MM.1S (cell line): ENCODE measurements around the gene TBCA.

Experiments used
- DNase-seq: peaks from one replicate; pipeline ENCODE4 v3.0.0-alpha.2; 2015
- H2AFZ ChIP-seq: fragments of 300-600 bp; sonication (generic); 2 replicates; pipeline ENCODE4 v1.6.0; 2016; ENCODE audit warnings: antibody characterized with exemption, low read length
- H3F3A ChIP-seq: fragments of 300-600 bp; sonication (generic); 2 replicates; pipeline ENCODE4 v1.6.1; 2016; ENCODE audit warnings: mild to moderate bottlenecking, antibody characterized with exemption, low read length, moderate library complexity, mixed read lengths; ENCODE audit not compliant: insufficient read depth
- H3K27ac ChIP-seq: fragments of 300-600 bp; sonication (generic); 2 replicates; pipeline ENCODE4 v1.5.1; 2016; ENCODE audit warnings: mild to moderate bottlenecking, low read length
- H3K27me3 ChIP-seq: fragments of 300-600 bp; sonication (generic); replicated peaks from 2 replicates; pipeline ENCODE4 v1.6.0; 2016; ENCODE audit warnings: low read length; ENCODE audit not compliant: insufficient read depth
- H3K36me3 ChIP-seq: fragments of 300-600 bp; sonication (generic); replicated peaks from 2 replicates; pipeline ENCODE4 v1.6.1; 2016; ENCODE audit warnings: mild to moderate bottlenecking, low read length, mixed read lengths; ENCODE audit not compliant: insufficient read depth
- H3K4me1 ChIP-seq: fragments of 300-600 bp; sonication (generic); 2 replicates; pipeline ENCODE4 v1.6.1; 2016; ENCODE audit warnings: low read length, mixed read lengths
- H3K4me2 ChIP-seq: fragments of 300-600 bp; sonication (generic); 2 replicates; pipeline ENCODE4 v1.6.0; 2016; ENCODE audit warnings: low read depth, low read length
- H3K4me3 ChIP-seq: fragments of 300-600 bp; sonication (generic); 2 replicates; pipeline ENCODE4 v1.5.1; 2016; ENCODE audit warnings: low read length, mixed read lengths
- H3K79me2 ChIP-seq: fragments of 300-600 bp; sonication (generic); 2 replicates; pipeline ENCODE4 v1.6.1; 2016; ENCODE audit warnings: mixed run types, low read length, mixed read lengths
- H3K9ac ChIP-seq: fragments of 300-600 bp; sonication (generic); 2 replicates; pipeline ENCODE4 v1.6.1; 2016; ENCODE audit warnings: low read length, mixed read lengths
- H3K9me2 ChIP-seq: fragments of 300-600 bp; sonication (generic); replicated peaks from 2 replicates; pipeline ENCODE4 v1.6.1; 2016; ENCODE audit warnings: mild to moderate bottlenecking, low read length, mixed read lengths; ENCODE audit not compliant: insufficient read depth
- H3K9me3 ChIP-seq: fragments of 300-600 bp; sonication (generic); replicated peaks from 2 replicates; pipeline ENCODE4 v1.6.1; 2016; ENCODE audit warnings: mild to moderate bottlenecking, low read length, mixed read lengths; ENCODE audit not compliant: insufficient read depth
- H4K20me1 ChIP-seq: fragments of 300-600 bp; sonication (generic); 2 replicates; pipeline ENCODE4 v1.6.1; 2016; ENCODE audit warnings: mild to moderate bottlenecking, low read length, moderate library complexity, mixed read lengths; ENCODE audit not compliant: insufficient read depth
- CTCF ChIP-seq: fragments of 300-600 bp; sonication (generic); IDR thresholded peaks from 2 replicates; pipeline ENCODE4 v1.5.1; 2016; ENCODE audit warnings: antibody characterized with exemption, low read length, mixed read lengths
- EZH2 ChIP-seq: fragments of 300-600 bp; sonication (generic); optimal IDR thresholded peaks from 2 replicates; pipeline ENCODE3; 2017; ENCODE audit warnings: low read depth, mild to moderate bottlenecking, antibody characterized with exemption, low read length, mixed read lengths
- EZH2phosphoT487 ChIP-seq: fragments of 300-600 bp; sonication (generic); IDR thresholded peaks from 2 replicates; pipeline ENCODE4 v1.6.1; 2018; ENCODE audit warnings: antibody characterized with exemption, low read length

TBCA gene, protein sequence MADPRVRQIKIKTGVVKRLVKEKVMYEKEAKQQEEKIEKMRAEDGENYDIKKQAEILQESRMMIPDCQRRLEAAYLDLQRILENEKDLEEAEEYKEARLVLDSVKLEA

GRCh38 chr5:77775790-77776553 is at the start of gene TBCA:
TBCA (minus strand) TSS chr5:77776339; CDS start chr5:77776257, 82 bp downstream.
- peak; percentile 12; the same call in 1 of the 2 replicates for TF ChIP-seq CTCF
- no peak for TF ChIP-seq EZH2
- TF ChIP-seq EZH2phosphoT487, result no peak
- peak within 1 kb of the TSS; percentile 99 for H3K9ac ChIP-seq
- no peaks in the 10 kb centered on the region; the same call in 1 of the 2 replicates for H3K36me3 ChIP-seq
- H3K9me2 ChIP-seq, result no peaks in the 10 kb centered on the region
- H3F3A ChIP-seq, result peaks cover 6% of the 10 kb centered on the region; the same call in 1 of the 2 replicates
- H2AFZ ChIP-seq, result peak within 1 kb of the TSS; percentile 91
- H3K79me2 ChIP-seq, result peaks cover 50% of the 10 kb centered on the region
- H3K27ac ChIP-seq, result peak within 1 kb of the TSS; percentile 92
- H3K9me3 ChIP-seq, result no peaks in the 10 kb centered on the region
- H3K4me2 ChIP-seq, result peak within 1 kb of the TSS; percentile 94
- no peaks in the 10 kb centered on the region for H3K27me3 ChIP-seq
- H4K20me1 ChIP-seq, result 0 out of 2 replicates have a peak, but pooled peaks cover 4% of the 10 kb centered on the region
- DNase-seq, result peak; percentile 90
- peak within 1 kb of the TSS; percentile 97 for H3K4me3 ChIP-seq
- peaks cover 8% of the 10 kb centered on the region for H3K4me1 ChIP-seq

DNA sequence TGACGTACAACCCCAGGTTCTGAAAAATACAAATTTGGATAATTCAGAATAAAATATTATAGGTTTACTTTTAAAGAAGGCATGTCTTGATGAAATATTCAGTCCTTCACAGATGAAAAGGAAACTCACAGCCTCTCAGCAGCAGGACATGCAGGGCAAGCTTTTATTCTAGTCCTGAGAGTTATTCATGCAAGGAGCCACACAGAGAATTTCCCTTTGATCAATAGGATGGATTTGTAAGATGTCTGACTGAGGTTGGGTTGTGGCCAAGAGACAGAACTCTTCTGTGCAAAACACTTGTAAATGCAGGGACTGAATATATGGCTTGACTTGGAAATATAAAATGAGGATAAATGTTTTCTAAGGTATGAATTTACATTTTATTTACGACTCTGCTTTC is 48.8 kb upstream of the TBCA start:
- no peak for DNase-seq
- H3K4me3 ChIP-seq, result no peak overlapping the region
- H3K27me3 ChIP-seq, result no peaks in the 10 kb centered on the region
- no peaks in the 10 kb centered on the region for H3K4me1 ChIP-seq
- H3F3A ChIP-seq, result no peaks in the 10 kb centered on the region
- no peaks in the 10 kb centered on the region for H3K36me3 ChIP-seq
- H3K9ac ChIP-seq, result no peak overlapping the region
- H3K9me3 ChIP-seq, result no peaks in the 10 kb centered on the region
- no peaks in the 10 kb centered on the region for H3K9me2 ChIP-seq
- no peak overlapping the region for H3K4me2 ChIP-seq
- no peak overlapping the region for H3K27ac ChIP-seq
- no peaks in the 10 kb centered on the region for H3K79me2 ChIP-seq
- no peaks in the 10 kb centered on the region for H4K20me1 ChIP-seq
- H2AFZ ChIP-seq, result no peak overlapping the region
- TF ChIP-seq EZH2phosphoT487, result no peak
- no peak for TF ChIP-seq EZH2
- TF ChIP-seq CTCF, result no peak

DNA sequence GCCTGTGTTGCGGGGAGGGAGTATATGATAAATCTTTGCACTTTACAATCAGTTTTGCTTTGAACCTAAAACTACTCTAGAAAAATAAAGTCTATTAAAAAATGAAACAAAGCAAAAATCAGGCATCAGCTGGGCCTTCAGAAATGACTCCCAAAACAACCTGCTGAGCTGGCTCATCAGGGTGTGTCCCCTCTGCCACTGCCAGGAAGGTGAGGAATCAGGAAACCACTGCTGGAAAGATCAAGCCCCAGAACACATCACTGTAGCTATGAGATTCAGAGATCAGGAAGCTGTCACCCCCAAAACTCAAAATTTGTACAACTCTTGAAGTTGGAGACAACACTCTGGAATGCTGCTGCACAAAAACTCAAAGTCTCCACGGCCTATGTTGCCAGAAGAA is 40.5 kb upstream of the TBCA start:
- TF ChIP-seq EZH2 (no peak), EZH2phosphoT487 (no peak), CTCF (no peak)
- Histone ChIP-seq H3K4me2 (no peak overlapping the region), H3K36me3 (no peaks in the 10 kb centered on the region), H4K20me1 (no peaks in the 10 kb centered on the region), H3K4me1 (no peaks in the 10 kb centered on the region), H3K9ac (no peak overlapping the region), H3K79me2 (no peaks in the 10 kb centered on the region), H2AFZ (no peak overlapping the region), H3K4me3 (no peak overlapping the region), H3K27me3 (no peaks in the 10 kb centered on the region), H3K9me3 (no peaks in the 10 kb centered on the region), H3F3A (no peaks in the 10 kb centered on the region), H3K27ac (no peak overlapping the region), H3K9me2 (no peaks in the 10 kb centered on the region)
- no peak for DNase-seq
